ENCODE results near the gene EPHA1. TPM values are rescaled to one million over a fixed set of nuclear protein-coding genes. Genes with fewer than 3 reads are reported as not detected.

The EPHA1 gene
- total RNA-seq, 1 donor from 2014 or later, result 0.20 TPM

DNA sequence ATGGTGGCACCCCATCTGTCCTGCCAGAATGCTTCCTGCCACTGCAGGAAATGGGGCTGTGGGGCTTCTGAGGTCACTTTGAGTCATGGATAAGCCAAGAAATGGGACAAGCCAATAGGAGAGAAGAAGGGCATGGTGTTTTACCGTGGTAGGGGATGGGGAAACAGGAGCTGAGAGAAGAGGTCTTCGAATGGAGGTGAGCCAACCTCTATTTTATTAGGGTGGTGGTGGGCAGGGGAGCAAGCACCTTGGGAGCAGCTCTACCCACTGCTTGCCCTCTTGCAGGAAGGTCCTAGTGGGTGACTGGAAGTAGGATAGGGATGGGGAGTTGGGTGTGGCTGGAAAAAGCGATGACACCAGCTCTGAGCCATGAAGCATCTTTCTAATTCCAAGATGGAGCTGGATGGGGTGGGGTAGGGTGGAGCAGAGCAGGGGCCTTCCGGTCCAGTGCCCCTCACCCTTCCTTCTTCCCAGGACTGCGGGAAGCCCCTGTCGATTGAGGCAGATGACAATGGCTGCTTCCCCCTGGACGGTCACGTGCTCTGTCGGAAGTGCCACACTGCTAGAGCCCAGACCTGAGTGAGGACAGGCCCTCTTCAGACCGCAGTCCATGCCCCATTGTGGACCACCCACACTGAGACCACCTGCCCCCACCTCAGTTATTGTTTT, 18.4 kb downstream of the EPHA1 start:
- no peak for DNase-seq (ENCODE audit: low read depth in 2 of 2)

- DNase-seq (ENCODE audit: low read depth in 2 of 2), result peak in 1 of 2 donors; percentile 59
Measured at GRCh38 chr7:143389316-143390103, 19.1 kb downstream of the EPHA1 start.

GRCh38 chr7:143388491-143389101, 20.1 kb downstream of the EPHA1 start:
- no peak for DNase-seq (ENCODE audit: low read depth in 2 of 2)

DNA sequence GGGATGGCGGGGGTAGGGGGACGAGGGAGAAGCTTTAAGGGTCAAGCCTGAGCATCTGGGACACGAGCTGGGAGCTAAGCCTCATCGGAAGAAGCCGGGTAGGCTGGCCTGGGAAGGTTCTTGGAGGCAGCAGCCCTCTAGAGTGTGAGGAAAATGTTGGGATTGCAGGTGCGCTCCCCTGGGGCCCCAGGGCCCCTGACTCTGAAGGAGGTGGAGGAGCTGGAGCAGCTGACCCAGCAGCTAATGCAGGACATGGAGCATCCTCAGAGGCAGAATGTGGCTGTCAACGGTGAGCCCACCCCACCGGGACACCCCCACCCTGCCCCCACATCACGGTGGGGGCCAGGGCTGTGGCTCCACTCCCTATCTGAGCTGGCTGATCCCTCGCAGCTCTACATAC, 20.6 kb downstream of the EPHA1 start:
- no peak for DNase-seq (ENCODE audit: low read depth in 2 of 2)

- DNase-seq (ENCODE audit: low read depth in 2 of 2), result peak in 1 of 2 donors; percentile 35
Measured at GRCh38 chr7:143387156-143387975, 21.3 kb downstream of the EPHA1 start.

- DNase-seq (ENCODE audit: low read depth in 2 of 2), result peak; percentile 51 to 66
Measured at GRCh38 chr7:143385891-143386781, 22.5 kb downstream of the EPHA1 start.

DNA sequence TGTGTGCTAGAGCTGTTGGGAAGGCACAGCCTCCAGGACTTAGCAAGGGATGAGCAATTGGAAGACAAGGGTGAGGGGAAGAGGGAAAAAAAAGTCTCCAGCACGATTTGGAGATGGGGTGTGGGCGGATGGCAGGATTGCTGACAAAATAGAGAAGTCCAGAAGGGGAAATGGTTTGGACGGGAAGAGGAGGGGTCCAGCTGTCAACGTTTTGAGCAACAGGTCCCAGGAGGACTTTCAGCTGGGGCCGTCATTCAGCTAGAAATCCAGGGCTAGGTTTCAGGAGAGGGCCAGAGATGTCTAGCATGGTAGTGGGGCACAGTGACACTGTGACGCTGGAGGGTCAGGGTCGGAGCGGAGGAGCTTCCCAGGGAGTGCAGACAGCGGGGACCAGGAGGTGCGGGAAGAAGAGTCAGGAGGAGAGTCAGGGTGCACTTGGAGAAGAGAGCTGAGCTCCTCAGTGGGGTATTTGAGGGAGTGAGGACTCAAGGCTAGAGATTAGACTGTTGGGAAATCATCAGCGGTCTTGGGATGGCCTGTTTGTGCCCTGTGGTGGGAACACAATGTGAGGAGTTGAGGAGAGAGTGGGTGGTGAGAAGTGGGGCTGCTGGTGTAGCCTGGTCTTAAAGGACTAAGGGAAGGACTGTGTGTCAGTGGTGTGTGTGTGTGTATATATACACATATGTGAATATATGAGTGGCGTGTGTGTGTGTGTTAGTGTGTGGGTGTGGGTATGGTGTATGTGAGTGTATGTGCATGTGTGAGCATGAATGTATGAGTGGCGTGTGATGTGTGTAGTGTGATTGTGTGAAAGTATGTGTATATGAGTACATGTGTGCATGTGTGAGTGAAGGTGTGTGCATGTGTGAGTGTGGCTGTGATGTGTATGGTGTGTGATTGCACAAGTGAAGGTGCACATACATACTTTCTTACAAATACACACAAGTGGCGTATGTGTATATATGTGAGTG, 23.7 kb downstream of the EPHA1 start:
- DNase-seq (ENCODE audit: low read depth in 2 of 2), result no peak

DNA sequence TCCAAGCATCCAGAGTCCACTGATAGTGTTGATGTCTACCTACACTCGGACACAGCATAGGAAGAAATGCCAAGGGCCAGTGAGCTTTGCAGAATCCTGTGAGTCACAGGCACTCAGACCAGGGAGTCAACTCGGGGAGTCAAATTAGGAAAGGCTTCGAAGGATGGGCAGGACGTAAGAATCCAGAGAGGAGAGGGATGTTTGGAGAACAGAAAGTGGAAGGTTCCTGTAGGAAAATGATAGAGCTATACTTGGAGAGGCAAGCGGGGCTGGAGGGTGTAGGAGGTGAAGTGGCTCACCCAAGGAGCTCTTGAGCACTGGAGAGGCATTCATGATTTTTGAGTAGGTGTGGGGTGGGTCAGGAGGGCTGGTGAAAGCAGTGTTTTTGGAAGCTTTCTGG, 24.5 kb downstream of the EPHA1 start:
- peak in 1 of 2 donors; percentile 65 for DNase-seq (ENCODE audit: low read depth in 2 of 2)

GRCh38 chr7:143383642-143383957, 25.1 kb downstream of the EPHA1 start:
- no peak for DNase-seq (ENCODE audit: low read depth in 2 of 2)

DNA sequence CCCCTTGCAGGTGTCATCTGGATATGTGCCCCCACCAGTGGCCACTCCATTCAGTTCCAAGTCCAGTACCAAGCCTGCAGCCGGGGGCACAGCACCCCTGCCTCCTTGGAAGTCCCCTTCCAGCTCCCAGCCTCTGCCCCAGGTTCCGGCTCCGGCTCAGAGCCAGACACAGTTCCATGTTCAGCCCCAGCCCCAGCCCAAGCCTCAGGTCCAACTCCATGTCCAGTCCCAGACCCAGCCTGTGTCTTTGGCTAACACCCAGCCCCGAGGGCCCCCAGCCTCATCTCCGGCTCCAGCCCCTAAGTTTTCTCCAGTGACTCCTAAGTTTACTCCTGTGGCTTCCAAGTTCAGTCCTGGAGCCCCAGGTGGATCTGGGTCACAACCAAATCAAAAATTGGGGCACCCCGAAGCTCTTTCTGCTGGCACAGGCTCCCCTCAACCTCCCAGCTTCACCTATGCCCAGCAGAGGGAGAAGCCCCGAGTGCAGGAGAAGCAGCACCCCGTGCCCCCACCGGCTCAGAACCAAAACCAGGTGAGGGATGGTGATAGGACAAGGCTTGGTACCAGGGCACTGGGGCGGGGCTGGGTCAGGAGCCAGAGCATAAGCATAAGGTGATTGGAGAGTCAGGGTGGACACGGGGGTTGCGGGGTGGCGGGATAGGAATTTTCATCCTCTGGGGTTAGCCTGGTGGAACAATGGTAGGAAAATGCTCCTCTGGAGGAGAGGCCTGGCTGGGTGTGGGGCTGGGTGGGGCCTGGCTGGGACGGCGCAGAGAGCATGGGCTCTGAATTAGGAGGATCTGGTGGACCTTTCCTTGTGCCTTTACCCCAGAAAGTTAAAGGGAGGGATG, 25.6 kb downstream of the EPHA1 start:
- DNase-seq (ENCODE audit: low read depth in 2 of 2), result no peak

GRCh38 chr7:143382126-143382790, 26.4 kb downstream of the EPHA1 start:
- no peak for DNase-seq (ENCODE audit: low read depth in 2 of 2)

GRCh38 chr7:143381427-143382125, 27.1 kb downstream of the EPHA1 start:
- DNase-seq (ENCODE audit: low read depth in 2 of 2), result peak; percentile 80 to 84

DNA sequence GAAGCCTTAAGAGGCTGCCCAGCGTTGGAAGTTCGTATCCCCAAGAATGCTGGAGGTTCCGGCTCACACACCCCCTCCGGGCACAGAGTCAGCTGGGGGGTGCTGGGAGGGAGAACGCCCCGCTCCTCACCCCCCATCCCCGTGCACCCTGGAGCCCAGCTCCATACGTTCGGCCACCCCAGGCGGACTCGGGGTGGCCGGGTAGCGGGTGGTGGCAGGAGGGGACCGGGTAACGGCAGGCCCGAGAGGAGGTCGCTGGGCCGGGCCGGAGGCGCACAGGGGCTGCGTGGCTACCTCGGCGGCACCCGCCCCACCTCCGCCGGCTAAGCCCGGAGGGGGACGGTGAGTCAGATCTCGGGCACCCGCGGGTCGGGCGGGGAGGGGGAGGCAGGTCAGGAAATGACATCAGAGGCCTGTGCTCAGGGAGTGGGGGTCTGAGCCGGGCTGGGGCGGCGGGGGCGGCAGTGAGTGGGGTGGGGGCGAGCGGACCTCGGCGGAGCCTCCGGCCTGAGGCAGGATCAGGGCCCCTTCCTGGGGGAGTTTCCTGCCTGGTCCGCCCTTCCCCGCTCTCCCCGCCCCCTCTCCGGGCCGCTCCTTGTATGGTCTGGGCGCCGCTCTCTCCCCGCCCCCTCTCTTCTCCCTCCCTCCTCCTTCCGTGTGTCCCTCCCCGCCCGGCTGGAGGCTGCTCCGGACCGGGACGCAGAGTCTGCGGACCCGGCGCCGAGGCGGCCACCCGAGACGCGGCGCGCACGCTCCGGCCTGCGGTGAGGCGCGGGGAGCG, 27.8 kb downstream of the EPHA1 start, which contains the start of gene ZYX:
TSS of gene ZYX (plus strand) at position 700 of the 781 bp plus-strand sequence. CDS start 227 bp downstream, outside the sequence.
- DNase-seq (ENCODE audit: low read depth in 2 of 2), result peak; percentile 96 to 98

DNA sequence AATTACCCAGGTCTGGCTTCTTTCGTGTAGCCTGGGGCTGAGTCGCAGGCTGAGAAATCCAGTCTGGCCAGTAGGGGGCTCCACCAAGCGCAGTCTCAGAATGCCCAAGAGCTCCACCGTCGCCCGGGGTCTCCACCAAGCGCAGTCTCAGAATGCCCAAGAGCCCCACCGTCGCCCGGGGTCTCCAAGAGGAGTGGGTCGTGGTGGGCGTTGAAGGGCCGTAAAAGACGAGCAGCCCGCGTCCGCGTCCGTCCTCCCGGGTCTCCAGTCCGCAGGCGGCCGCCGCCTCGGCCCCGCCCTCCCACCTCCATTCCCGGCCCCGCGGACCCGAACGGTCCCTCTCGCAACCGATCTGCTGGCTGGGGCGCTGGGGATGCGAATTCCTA, 28.4 kb downstream of the EPHA1 start:
- DNase-seq (ENCODE audit: low read depth in 2 of 2), result peak; percentile 86 to 89

- DNase-seq (ENCODE audit: low read depth in 2 of 2), result no peak
Measured at GRCh38 chr7:143379611-143380259, 28.9 kb downstream of the EPHA1 start.

GRCh38 chr7:143376396-143376795, 32.3 kb downstream of the EPHA1 start:
- DNase-seq (ENCODE audit: low read depth in 2 of 2), result no peak

Data from lung microvascular endothelial cell (primary cell).